Mesendoderm (in vitro differentiated cells): ENCODE data around the gene PPP1R9B.

Experiments
- DNase-seq: peaks from one replicate; pipeline ENCODE4 v3.0.0; 2013
- H2AK5ac ChIP-seq: 2 replicates; pipeline ENCODE4 v1.6.1; 2013; ENCODE audit warnings: low read length, inconsistent platforms
- H2BK120ac ChIP-seq: 2 replicates; pipeline ENCODE4 v1.6.1; 2013; ENCODE audit warnings: low read depth, mild to moderate bottlenecking, low read length, moderate library complexity, mixed read lengths
- H2BK15ac ChIP-seq: replicated peaks from 2 replicates; pipeline ENCODE4 v1.6.1; 2013; ENCODE audit warnings: low read depth, mild to moderate bottlenecking, moderate library complexity
- H2BK5ac ChIP-seq: 2 replicates; pipeline ENCODE4 v1.6.1; 2013; ENCODE audit warnings: low read length, inconsistent platforms
- H3K18ac ChIP-seq: 2 replicates; pipeline ENCODE4 v1.6.1; 2013; ENCODE audit warnings: mild to moderate bottlenecking, low read length, mixed read lengths
- H3K23ac ChIP-seq: one replicate; pipeline ENCODE4 v1.6.1; 2013; ENCODE audit warnings: low read length
- H3K27ac ChIP-seq: 2 replicates; pipeline ENCODE4 v1.5.1; 2013; ENCODE audit warnings: low read depth, mild to moderate bottlenecking, inconsistent platforms, low read length, moderate library complexity
- H3K27me3 ChIP-seq: 2 replicates; pipeline ENCODE4 v1.6.1; 2013; ENCODE audit warnings: low read length, control low read depth, mild to moderate bottlenecking, inconsistent platforms; ENCODE audit not compliant: insufficient read depth, poor library complexity
- H3K36me3 ChIP-seq: 2 replicates; pipeline ENCODE4 v1.6.1; 2013; ENCODE audit warnings: low read length, inconsistent platforms; ENCODE audit not compliant: control insufficient read depth, insufficient read depth
- H3K4ac ChIP-seq: one replicate; pipeline ENCODE4 v1.6.1; 2013; ENCODE audit warnings: low read depth, mild to moderate bottlenecking, low read length, moderate library complexity
- H3K4me1 ChIP-seq: 2 replicates; pipeline ENCODE4 v1.6.1; 2013; ENCODE audit warnings: low read depth, low read length, inconsistent platforms; ENCODE audit not compliant: control insufficient read depth
- H3K4me2 ChIP-seq: 2 replicates; pipeline ENCODE4 v1.6.1; 2013; ENCODE audit warnings: low read length
- H3K4me3 ChIP-seq: 2 replicates; pipeline ENCODE4 v1.5.1; 2013; ENCODE audit warnings: mild to moderate bottlenecking, low read length
- H3K56ac ChIP-seq: one replicate; pipeline ENCODE4 v1.6.1; 2013; ENCODE audit warnings: low read length
- H3K79me1 ChIP-seq: 2 replicates; pipeline ENCODE4 v1.6.1; 2013; ENCODE audit warnings: low read length, inconsistent platforms
- H3K79me2 ChIP-seq: 2 replicates; pipeline ENCODE4 v1.6.1; 2013; ENCODE audit warnings: mild to moderate bottlenecking, low read length; ENCODE audit not compliant: control insufficient read depth, insufficient read depth
- H3K9ac ChIP-seq: 2 replicates; pipeline ENCODE4 v1.6.1; 2013; ENCODE audit warnings: low read length, inconsistent platforms
- H4K5ac ChIP-seq: one replicate; pipeline ENCODE4 v1.6.1; 2013; ENCODE audit warnings: low read length
- H4K8ac ChIP-seq: one replicate; pipeline ENCODE4 v1.6.1; 2013; ENCODE audit warnings: low read depth, mild to moderate bottlenecking, control low read depth, low read length, moderate library complexity
- WGBS: extraction: QIAGEN DNeasy Blood & Tissue Kit; methylation state at CpG from one replicate; pipeline ENCODE4 v1.1.7; 2013; ENCODE audit warnings: low lambda C conversion rate, missing lambda C conversion rate; ENCODE audit not compliant: insufficient coverage; ENCODE audit errors: extremely low coverage; 5-methylcytosine and 5-hydroxymethylcytosine counted together

The PPP1R9B gene

DNA sequence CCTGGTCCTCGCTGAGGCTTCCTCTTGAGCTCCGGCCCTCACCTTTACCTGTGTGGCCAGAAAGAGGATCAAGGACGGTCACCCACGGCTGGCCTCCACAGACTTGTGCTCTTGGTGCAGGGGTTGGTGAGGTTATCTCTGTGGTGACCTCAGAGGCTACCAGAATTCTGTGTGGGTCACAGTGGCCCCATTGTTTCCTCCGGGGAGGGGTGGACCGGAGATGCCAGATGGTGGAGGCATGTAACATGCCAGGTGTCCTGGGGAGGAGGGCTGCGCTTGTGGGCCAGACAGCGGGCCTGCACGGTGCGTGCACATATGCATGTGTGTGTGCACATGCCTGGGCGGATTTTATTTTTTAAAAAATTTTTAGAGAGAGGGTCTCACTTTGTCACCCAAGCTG is 21.7 kb upstream of the PPP1R9B start:
- no peak for DNase-seq
- Histone ChIP-seq H3K27ac (no peak overlapping the region), H4K5ac (no peak overlapping the region), H2BK120ac (no peak overlapping the region), H3K18ac (no peak overlapping the region), H2AK5ac (no peak overlapping the region), H3K79me2 (no peaks in the 10 kb centered on the region), H2BK15ac (no peak overlapping the region), H3K9ac (no peak overlapping the region), H3K27me3 (no peaks in the 10 kb centered on the region), H3K4me1 (no peaks in the 10 kb centered on the region), H3K4me3 (no peak overlapping the region), H3K23ac (no peak overlapping the region), H3K36me3 (no peaks in the 10 kb centered on the region), H3K4me2 (no peak overlapping the region), H2BK5ac (no peak overlapping the region), H3K79me1 (no peaks in the 10 kb centered on the region), H3K56ac (no peak overlapping the region), H3K4ac (no peak overlapping the region), H4K8ac (no peak overlapping the region)
- WGBS, result no CpG with 5 or more reads among the region's 11 CpGs

DNA sequence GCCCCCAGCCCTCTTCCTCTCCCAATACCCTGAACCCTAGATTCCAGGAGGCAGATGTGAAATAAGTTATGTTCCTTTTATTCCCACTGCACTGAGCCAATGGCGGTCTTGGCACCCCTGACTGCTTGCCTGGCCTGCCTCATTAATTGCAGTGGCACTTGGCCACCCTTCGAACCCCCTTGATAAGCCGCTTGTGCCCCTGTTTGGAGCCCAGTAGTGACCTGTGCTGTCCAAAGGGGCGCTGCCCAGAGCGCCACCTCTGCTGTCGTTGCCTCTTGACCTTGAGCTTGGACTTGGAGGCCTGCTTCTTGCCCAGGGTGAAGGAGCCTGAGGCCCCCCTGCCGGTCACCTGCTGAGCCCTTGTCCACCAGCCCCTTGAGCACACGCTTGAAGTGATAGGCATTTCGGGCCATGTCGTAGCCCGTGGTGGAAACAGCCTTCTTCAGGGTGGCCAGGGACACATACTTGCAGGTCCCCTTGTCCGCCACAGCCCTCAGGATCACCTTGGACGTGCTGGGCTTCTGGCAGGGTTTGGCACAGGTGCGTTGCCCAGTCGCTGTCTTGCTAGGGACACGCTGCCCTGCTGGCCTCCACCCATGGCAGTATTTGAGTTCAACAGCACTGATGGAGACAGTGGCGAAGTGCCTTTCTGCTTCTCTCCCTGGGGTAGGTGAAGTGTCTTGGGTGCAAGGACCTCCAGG is 21.0 kb upstream of the PPP1R9B start:
- no peak for DNase-seq
- no CpG with 5 or more reads among the region's 17 CpGs for WGBS
- H3K18ac ChIP-seq, result no peak overlapping the region

GRCh38 chr17:50170662-50171370 is 20.3 kb upstream of the PPP1R9B start:
- Histone ChIP-seq H3K23ac (no peak overlapping the region), H3K36me3 (no peaks in the 10 kb centered on the region), H3K4me3 (no peak overlapping the region), H3K27ac (no peak overlapping the region), H3K4me1 (no peaks in the 10 kb centered on the region), H2BK15ac (no peak overlapping the region), H3K4me2 (no peak overlapping the region), H3K56ac (no peak overlapping the region), H3K4ac (no peak overlapping the region), H2BK120ac (no peak overlapping the region), H4K5ac (no peak overlapping the region), H2AK5ac (no peak overlapping the region), H3K9ac (no peak overlapping the region), H2BK5ac (no peak overlapping the region), H4K8ac (no peak overlapping the region), H3K18ac (no peak overlapping the region), H3K79me2 (no peaks in the 10 kb centered on the region), H3K79me1 (no peaks in the 10 kb centered on the region), H3K27me3 (no peaks in the 10 kb centered on the region)
- DNase-seq, result no peak
- no CpG with 5 or more reads among the region's 10 CpGs for WGBS

More for the DNA sequence above, 21.0 kb upstream of the PPP1R9B start:
- Histone ChIP-seq H3K4me3 (no peak overlapping the region), H3K36me3 (no peaks in the 10 kb centered on the region), H3K9ac (no peak overlapping the region), H3K56ac (no peak overlapping the region), H3K27ac (no peak overlapping the region), H3K79me1 (no peaks in the 10 kb centered on the region), H3K4me1 (no peaks in the 10 kb centered on the region), H2BK120ac (no peak overlapping the region), H3K23ac (no peak overlapping the region), H2AK5ac (no peak overlapping the region), H3K79me2 (no peaks in the 10 kb centered on the region), H2BK15ac (no peak overlapping the region), H3K27me3 (no peaks in the 10 kb centered on the region), H4K8ac (no peak overlapping the region), H4K5ac (no peak overlapping the region), H3K4me2 (no peak overlapping the region), H2BK5ac (no peak overlapping the region), H3K4ac (no peak overlapping the region)

- Histone ChIP-seq H3K36me3 (no peaks in the 10 kb centered on the region), H3K4ac (no peak overlapping the region), H3K23ac (no peak overlapping the region), H4K5ac (no peak overlapping the region), H3K4me2 (no peak overlapping the region), H3K27me3 (no peaks in the 10 kb centered on the region), H2AK5ac (no peak overlapping the region), H2BK5ac (no peak overlapping the region), H2BK120ac (no peak overlapping the region), H3K79me1 (no peaks in the 10 kb centered on the region), H4K8ac (no peak overlapping the region), H3K56ac (no peak overlapping the region), H3K4me3 (no peak overlapping the region), H3K79me2 (no peaks in the 10 kb centered on the region), H2BK15ac (no peak overlapping the region), H3K9ac (no peak overlapping the region), H3K18ac (no peak overlapping the region), H3K4me1 (no peaks in the 10 kb centered on the region), H3K27ac (no peak overlapping the region)
- no CpG with 5 or more reads among the region's 9 CpGs for WGBS
- DNase-seq, result no peak
Measured at GRCh38 chr17:50169881-50170459, 19.5 kb upstream of the PPP1R9B start.

DNA sequence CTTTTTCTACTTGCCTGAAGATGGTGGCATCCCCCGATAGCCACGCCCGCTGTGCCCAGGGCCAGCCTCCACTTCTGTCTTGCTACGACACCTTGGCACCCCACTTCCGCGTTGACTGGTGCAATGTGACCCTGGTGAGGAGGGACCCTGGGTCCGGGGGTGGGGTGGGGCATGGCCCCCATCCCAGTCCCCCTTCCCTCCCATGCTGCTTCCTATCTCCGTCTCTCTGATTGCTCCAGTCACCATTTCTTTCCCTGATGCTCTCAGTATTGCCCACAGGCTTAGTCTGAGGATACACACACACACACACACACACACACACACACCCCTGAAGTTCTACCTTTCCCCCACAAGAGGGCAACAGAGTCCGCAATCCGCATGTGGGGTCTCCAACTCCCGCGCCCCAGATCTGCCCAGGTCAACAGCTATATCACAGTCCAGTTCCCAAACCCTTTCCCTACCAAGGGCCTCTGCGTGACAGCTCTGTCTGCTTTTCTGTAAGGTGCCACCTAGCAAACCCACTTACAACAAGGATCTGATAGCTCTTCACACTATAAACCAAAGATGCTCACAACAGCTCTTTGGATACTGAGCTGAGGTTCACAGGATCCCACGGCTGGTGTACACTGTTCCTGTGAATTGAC is 18.8 kb upstream of the PPP1R9B start:
- Histone ChIP-seq H3K27ac (no peak overlapping the region), H3K4me3 (no peak overlapping the region), H3K27me3 (no peaks in the 10 kb centered on the region), H3K18ac (no peak overlapping the region), H2BK5ac (no peak overlapping the region), H4K8ac (no peak overlapping the region), H4K5ac (no peak overlapping the region), H3K56ac (no peak overlapping the region), H2BK120ac (no peak overlapping the region), H3K4me2 (no peak overlapping the region), H2BK15ac (no peak overlapping the region), H3K4me1 (no peaks in the 10 kb centered on the region), H3K9ac (no peak overlapping the region), H3K36me3 (no peaks in the 10 kb centered on the region), H3K4ac (no peak overlapping the region), H3K23ac (no peak overlapping the region), H3K79me2 (no peaks in the 10 kb centered on the region), H3K79me1 (no peaks in the 10 kb centered on the region), H2AK5ac (no peak overlapping the region)
- WGBS, result no CpG with 5 or more reads among the region's 14 CpGs
- peak; percentile 87 for DNase-seq
